Measurements from ENCODE around the gene LRMDA.

GRCh38 chr10:75502838-75503237 is 71.4 kb downstream of the LRMDA start:
- TF ChIP-seq POLR2AphosphoS5 (IDR thresholded peaks at IDR 0.05; ENCODE audit: low read depth, low read length) (no peak), RAD21 (IDR thresholded peaks at IDR 0.05 in 1 of 2, conservative IDR thresholded peaks at IDR 0.05 in 1 of 2; ENCODE audit: low read depth in 2 of 2, low read length in 2 of 2) (no peak), TAF1 (IDR thresholded peaks at IDR 0.05; ENCODE audit: low read depth, low read length) (no peak), YY1 (IDR thresholded peaks at IDR 0.05; ENCODE audit: low read depth, low read length) (no peak), POLR2A (IDR thresholded peaks at IDR 0.05; ENCODE audit: control extremely low read depth in 1 of 2, low read depth in 2 of 2, low read length in 2 of 2) (no peak), EZH2 (IDR thresholded peaks at IDR 0.05; ENCODE audit: low read depth, low read length, severe bottlenecking) (no peak), CTCF (IDR thresholded peaks at IDR 0.05; ENCODE audit: control extremely low read depth in 1 of 3, insufficient read depth in 1 of 3, low read depth in 1 of 3, low read length in 3 of 3) (no peak), EGR1 (IDR thresholded peaks at IDR 0.05; ENCODE audit: borderline replicate concordance, low read depth, low read length) (no peak), BRCA1 (IDR thresholded peaks at IDR 0.05; ENCODE audit: low read depth, low read length) (no peak), EP300 (IDR thresholded peaks at IDR 0.05; ENCODE audit: borderline replicate concordance in 1 of 2, low read depth in 2 of 2, low read length in 2 of 2) (no peak), CREB1 (IDR thresholded peaks at IDR 0.05) (no peak), SIN3A (conservative IDR thresholded peaks at IDR 0.05 in 1 of 2, IDR thresholded peaks at IDR 0.05 in 1 of 2; ENCODE audit: low read depth in 1 of 2, low read length in 2 of 2) (no peak), TEAD4 (IDR thresholded peaks at IDR 0.05; ENCODE audit: low read depth, low read length) (no peak)
